Renal cortical epithelial cell (primary cell): ENCODE measurements around the gene PRM3. TPM values are rescaled to one million over a fixed set of nuclear protein-coding genes. Genes with fewer than 3 reads are reported as not detected.

Source experiments
- DNase-seq: peaks from one replicate; pipeline ENCODE4 v3.0.0-alpha.2; 2011; ENCODE audit warnings: low read depth
- total RNA-seq: library from RNA; depleted of rRNA; stranded (reverse); fragments of >200 nt; gene quantifications from 2 replicates; pipeline ENCODE4 v1.2.3, GENCODE V29; 2014

PRM3 gene
- total RNA-seq, 1 donor from 2014 or later, result not detected

- no peak for DNase-seq
These were observed 48.3 kb downstream of the PRM3 start for GRCh38 chr16:11224894-11225676.

- no peak for DNase-seq
These were observed 49.1 kb downstream of the PRM3 start for GRCh38 chr16:11224096-11224893.

Other genes with a start within 250 kb of the PRM3 start
- gene SOCS1, start 17.4 kb downstream of the PRM3 start, total RNA-seq, result 1.0 and 4.2 TPM in 2 replicates
- not detected in 2 replicates for gene TNP2, start 4.3 kb downstream of the PRM3 start, total RNA-seq
- gene PRM2, start 2.9 kb upstream of the PRM3 start, total RNA-seq, result not detected in 2 replicates
- gene PRM1, start 7.7 kb upstream of the PRM3 start, total RNA-seq, result not detected in 2 replicates
- 6.0 and 7.3 TPM in 2 replicates for gene RMI2, start 71.8 kb upstream of the PRM3 start, total RNA-seq